HG03575 (cell line): Measurements from ENCODE around the gene PTPRN2.
"Not testable (repeated sequence)": the region's sequence is repeated elsewhere in the genome, so short reads cannot be mapped to it uniquely, and the experiment has no call there.

ENCODE experiments used
- ATAC-seq: cut with Tn5 transposase; IDR thresholded peaks from one replicate; pipeline ENCODE4 v1.9.1; 2021; ENCODE audit not compliant: unreplicated experiment, insufficient number of reproducible peaks, low FRiP score; ENCODE audit errors: extremely low read depth

Gene PTPRN2

DNA sequence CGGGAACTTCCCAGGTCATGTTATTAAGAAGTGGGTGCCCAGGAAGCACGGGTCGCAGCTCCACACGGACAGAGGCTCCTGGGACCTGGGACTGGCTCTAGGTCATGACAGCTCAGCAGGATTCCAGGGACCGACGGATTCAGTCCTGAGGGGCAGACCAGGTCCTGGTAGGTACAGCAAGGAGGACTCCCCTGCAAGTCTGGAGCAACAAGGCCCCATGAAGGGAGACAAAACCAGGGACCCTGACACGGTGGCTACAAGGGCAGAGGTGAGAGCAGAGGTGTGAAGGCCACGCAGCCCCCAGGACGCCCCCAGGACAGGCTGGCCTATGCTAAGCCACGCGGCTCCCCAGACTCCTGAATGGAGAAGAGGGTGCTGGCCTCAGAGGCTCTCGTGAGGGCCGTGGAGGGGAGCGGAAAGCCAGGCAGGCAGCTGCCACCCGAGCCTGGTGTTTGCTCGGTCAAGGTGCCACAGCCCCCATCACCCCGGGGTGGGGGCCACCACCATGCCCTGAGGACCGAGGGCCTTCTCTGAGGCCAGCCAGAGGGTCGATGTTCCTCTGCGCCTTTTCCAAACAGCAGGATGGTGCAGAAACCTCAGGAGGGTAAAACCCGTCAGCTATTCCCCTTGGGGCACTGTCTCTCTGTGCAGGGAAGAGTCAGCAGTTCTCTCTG lies 348.9 kb downstream of the PTPRN2 start:
- ATAC-seq = no peak

DNA sequence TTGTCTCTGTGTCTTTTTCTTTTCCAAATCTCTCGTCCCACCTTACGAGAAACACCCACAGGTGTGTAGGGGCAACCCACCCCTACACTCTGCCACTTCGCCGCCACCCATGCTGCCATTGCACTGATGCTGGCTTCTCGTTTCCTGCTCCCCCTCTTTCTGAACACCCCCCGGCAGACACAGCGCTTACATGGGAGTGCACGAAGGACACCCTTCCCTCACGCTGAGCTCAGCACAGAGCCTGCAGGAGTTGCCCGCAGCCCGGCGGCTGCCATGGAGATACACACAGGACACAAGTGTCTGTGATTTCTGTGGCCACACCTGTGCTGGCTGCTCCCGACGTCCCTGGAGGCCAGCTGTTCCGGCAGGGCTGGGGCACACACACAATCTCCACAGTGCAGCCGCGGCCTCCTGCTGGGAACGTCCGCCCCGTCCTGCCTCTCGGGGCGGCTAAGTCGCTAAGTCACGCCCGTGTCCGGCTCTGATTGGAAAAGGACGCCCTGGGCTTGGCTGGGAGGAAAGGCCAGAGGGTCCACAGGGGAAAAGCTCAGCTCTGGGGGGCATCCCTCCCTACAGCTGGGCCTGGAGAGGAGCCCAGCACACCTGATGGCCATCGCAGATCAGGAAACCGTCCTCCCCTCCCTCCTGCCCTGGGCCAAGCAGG lies 349.8 kb downstream of the PTPRN2 start:
- no peak for ATAC-seq

DNA sequence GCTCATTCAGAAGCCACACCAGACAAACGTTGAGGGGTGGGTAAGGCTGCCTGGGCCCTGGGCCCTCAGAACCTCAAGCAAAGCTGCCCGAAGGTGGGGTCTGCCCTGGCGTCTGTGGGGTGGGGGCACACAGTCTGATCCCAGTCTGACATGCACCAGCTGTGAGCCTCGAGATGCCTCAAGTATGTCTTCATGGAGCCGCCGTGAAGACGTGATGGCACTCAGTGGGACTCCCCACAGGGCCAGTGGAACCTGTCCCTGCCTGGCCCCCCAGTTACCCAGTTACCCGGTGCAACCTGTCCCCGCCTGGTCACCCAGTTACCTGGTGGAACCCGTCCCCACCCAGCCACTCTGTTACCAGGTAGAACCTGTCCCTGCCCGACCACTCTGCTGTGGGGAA lies 351.2 kb downstream of the PTPRN2 start:
- ATAC-seq = no peak

DNA sequence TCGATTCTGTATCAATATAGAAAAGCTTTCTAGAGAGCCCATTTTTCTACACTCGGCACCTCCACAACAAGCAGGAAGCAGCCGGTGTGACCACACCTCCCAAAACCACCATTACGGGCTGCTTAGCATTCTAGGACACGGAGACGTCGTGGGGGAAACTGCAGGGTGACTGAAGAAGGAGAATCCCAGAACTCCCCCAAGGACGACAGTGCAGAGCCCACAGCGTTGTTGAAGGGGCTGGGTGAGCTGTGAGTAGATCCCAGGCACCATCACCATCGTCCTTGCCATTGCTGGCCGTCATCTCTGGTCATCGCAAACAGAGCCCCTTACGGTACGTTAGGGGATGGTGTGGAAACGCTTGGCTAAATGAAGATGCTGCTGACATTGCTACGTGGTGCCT lies 351.8 kb downstream of the PTPRN2 start:
- ATAC-seq = no peak

DNA sequence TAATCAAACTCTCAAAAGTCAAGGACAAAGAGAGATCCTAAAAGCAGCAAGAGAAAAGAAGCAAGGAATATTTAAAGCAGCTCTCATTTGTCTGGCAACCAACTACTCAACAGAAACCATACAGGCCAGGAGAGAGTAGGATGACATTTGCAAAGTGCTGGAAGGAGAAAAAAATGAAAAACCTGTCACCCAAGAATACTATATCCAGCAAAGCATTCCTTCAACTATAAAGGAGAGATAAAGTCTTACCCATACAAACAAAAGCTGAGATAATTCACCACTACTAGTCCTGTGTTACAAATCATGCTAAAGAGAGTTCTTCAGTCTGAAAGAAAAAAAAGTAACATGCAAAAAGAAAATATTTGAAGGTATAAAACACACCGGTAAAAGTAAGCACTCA lies 357.7 kb downstream of the PTPRN2 start:
- no peak for ATAC-seq

DNA sequence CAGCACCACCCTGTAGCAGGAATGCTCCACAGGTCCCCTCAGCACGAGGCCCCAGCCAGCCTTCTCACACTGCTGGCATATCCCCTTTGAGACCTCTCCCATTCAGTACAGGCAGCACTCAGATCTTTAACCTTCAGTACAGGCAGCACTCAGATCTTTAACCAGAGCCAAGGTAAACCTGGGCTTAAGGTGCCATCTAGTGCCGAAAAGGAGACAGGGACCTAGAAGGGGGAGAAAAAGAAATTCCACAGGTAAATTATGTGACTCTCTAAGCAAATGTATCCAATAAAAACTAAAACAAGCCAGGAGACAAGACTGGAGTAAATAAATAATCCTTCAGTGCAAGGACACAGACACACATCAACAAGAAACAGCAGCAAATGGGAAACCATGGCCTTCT lies 358.6 kb downstream of the PTPRN2 start:
- ATAC-seq = no peak

DNA sequence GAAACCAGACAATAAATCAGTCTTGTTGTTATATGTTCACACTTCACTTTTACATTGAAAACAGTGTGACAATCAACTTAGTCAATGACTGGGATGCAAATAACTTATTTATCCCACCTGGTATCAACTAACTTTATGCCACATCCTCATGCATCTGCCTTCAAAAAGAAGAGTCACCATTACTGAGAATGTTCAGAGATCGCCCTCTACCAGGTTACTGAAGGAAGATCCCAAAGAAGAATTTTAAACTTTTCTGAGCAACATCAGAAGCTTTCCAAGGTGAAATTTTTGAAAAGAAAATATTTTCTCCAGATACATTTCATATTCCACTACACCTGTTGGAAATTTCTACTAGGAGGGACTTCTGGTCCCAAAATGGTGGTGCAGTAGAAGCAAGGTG lies 359.5 kb downstream of the PTPRN2 start:
- no peak for ATAC-seq

DNA sequence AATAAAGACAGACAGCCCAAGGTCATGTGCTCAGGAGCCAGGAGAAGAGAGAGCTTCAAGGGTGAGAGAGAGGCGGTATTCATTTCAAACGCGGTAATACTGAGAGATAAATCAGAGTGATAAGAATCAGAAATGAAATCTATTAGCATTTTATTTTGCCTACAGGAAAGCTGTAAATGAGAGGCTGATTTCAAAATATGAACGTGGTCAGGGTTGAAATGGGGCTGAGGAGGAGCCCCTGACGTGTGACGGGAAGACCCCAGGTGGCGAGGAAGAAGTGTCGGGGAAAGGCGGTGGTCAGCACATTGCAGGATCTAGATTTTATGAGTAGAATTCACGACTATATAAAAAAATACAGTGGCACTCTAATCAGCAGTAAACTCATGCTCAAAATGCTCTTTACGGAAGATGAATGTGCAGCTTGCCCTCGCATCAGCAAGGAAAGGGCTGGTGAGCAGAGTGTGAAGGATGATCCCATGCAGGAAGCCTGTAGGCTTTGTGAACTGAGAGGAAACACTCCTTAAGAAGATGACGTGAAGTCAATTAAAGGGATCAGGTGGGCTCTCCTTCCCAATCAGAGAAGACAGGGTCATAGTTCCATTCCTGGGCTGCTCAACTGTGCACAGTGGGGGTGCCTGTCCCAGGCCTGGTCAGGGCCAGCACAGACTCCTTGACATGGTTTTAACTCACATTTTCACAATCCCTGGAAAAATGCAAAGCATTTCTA lies 360.2 kb downstream of the PTPRN2 start:
- no peak for ATAC-seq

DNA sequence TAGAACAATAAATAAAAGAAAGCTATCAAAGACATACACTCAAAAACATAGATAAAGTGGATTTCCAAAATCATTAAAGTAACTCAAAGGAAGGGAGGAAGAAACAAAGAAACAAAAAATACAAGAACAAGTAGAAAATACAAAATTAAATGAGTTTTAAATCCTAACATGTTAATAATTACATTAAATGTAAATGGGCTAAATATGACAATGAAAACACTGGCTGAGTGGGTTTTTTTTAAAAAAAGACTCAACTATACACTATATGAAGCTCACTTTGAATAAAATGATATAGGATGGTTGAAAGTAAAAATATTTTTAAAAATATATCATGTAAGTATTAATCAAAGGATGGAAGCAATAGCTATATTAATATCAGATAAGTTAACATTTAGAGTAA lies 371.4 kb downstream of the PTPRN2 start:
- no peak for ATAC-seq

DNA sequence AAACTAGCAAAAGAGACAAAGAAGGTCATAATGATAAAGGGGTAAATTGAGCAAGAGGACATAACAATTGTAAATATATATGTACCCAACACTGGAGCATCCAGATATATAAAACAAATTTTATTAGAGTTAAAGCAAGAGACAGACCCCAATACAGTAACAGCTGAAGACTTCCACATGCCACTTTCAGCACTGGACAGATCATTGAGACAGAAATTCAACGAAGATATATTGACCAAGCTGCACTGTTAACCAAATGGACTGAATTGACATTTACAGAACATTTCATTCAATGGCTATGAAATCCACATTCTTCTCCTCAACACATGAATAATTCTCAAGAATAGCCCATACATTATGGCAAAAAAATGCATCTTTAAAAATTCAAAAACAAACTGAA lies 378.2 kb downstream of the PTPRN2 start:
- ATAC-seq = no peak

DNA sequence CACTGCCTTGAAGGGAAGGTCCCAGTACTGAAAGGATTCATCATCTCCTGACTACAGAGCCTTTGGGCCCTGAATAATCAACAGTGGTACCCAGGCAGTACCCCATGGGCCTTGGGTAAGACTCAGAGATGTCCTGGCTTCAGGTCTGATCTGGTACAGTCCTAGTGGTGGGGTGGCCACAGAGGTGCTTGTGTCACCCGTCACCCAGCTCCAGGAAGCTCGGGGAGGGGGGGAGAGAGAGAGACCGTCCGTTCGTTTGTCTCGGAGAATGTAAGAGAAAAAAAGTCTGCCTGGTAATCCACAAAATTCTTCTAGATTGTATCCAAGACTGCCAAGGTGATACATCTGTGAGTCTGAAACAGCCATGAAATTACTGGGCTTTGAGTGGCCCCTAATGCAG lies 381.3 kb downstream of the PTPRN2 start:
- ATAC-seq = no peak

DNA sequence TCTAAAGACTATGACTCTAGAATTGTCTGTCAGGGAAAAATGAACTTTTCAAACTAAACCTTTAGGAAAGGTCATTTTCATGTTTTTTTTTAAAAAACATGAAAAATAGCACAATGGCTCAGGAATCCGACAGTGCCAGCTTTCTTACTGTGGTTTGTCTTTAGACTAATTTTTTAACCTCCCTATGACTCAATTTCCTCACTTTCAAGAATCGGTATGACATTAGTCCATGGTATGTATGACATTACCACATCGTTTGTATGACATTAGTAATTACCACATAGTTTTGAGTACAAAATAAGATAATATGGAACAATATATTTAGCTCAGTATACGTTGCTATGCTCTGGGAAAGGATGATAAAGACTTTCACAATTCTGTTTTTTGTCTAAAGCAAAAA lies 383.2 kb downstream of the PTPRN2 start:
- no peak for ATAC-seq

DNA sequence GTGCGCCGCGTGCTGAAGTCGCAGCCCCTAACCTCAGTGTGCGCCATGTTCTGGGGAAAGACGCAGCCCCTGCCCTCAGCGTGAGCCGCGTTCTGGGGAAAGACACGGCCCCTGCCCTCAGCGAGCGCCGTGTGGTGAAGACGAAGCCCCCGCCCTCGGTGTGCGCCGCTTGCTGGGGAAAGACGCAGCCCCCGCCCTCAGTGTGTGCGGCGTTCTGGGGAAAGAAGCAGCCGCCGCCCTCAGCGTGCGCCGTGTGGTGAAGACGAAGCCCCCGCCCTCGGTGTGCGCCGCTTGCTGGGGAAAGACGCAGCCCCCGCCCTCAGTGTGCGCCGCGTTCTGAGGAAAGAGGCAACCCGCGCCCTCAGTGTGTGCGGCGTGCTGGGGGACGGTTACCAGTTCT lies 383.7 kb downstream of the PTPRN2 start:
- not testable (repeated sequence) for ATAC-seq

DNA sequence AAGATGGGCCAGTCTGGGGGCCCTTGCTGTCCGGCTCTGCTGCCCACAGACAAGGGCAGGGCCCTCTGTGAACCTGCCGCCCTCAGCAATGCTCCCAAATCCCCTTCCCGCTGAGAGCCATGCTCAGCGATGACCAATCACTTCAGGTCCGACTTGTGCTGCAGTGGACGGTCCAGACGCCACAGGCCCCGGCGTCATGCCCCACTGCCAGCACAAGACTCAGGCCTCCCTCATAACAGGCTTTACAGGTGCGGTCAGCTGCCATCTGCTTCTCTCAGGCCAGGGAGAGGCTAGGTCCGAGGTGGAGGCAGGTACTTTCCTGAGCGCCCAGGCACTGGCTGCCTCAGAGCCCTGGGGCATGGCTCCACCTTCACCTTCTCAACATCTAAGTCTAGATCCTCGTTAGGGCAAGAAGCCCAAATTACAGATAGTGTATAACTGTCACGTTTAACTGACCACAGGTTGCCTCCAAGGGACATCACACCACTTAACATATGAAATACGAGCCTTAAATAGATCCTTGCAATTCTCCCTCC lies 393.2 kb downstream of the PTPRN2 start:
- ATAC-seq = no peak

DNA sequence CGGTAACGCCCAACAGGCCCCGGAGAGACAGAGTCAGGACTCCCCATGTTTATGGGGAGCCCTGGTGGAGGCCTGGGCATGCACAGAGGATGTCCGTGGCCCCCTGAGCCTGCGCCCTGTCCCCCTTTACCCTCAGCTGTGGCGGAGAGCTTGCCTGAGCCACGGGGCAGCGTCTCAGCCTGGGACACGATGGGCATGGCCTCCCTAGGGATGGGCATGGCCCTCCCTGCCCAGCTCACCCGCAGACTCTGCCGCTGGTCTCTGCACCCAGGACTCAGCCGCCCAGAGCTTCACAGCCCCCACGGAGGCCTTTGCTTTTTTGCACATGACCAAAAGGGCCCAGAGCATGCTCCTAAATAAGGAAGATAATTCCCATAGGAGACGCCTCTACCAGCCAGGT lies 394.2 kb downstream of the PTPRN2 start:
- ATAC-seq = no peak

DNA sequence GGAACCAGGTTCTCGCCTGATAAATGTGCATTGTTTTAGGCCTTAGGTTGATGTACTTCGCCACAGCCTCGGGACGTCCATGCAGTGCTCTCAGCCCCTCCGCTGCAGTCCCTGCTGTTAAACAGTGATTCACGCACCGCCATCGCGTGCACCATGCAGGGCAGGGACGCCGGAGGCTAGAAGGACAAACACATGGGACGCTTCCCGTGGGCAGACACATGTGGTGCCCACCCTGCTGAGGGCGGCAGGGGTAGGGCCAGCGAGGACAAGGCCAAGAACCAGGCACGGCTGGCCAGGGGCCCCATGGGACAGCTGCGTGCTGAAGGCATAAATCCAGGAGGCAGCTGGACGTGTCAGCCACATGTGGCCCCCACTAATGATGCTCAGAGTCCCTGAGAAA lies 394.7 kb downstream of the PTPRN2 start:
- ATAC-seq = no peak

DNA sequence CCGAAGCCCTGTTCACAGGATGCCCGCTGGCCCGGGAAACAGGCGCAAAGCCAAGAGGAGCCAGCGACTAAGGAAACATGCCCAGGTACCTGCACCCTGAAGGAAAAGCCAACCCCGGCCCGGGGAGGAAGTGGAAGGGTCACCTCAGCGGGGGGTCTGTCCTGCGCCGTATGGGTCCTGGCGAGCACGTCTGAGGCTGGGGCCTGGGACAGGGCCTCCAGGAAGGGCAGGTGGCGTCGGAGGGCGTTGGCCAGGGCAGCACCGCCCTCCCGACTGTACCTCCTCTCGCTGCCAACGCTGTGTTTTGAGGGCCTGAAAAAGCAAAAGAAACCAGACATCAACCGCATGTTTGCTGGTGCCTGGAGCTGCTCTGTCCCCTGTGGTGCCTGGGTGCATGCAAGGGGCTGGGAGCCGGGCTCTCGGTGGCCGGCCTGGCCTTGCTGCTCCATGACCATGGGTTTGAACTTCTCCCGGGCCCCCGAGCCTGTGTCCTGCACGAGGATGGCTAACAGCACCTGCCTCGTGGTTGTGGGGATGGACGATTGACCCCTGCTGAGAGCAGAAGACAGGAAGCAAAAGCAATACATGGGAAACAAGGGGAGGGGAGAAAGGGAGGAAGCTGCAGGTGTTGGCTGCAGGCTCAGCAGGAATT lies 395.3 kb downstream of the PTPRN2 start:
- no peak for ATAC-seq

DNA sequence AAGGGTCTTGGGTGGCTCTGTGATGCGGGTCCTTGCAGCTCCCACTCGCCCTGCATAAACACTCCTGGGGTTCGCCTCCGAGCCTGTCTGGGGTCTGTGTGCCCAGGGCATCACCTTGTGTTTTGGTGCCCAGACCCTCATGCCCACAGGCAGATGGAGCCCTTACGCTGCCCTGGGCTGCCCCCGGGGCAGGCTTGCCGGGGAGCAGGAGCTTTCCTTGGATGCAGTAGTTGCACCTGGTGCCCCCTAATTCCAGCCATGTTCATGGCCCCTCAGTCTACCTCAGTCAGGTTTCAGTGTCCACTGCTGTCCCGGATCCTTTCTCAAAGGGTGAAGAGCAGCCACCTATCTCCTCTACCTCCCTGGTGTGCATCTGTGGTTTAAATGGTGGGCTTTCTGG lies 396.0 kb downstream of the PTPRN2 start:
- no peak for ATAC-seq

DNA sequence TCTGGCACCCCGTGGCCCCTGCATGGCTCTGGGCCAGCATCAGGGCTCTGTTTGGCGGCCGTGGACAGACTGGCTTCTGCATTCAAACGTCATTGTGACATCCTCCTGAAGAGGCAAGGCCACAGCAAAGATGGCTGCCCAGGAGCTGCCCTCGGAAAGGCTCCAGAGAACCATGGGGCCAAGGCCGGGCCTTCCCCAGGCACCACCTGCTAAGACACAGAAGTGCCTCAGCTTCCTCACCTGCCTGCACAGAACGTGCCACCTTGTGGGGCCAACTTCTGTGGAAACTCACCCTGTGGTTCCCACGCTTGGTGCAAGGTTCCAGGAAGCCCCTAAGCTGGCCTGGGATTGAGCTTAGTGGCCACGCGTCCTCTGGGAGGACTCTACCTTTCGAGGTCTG lies 396.9 kb downstream of the PTPRN2 start:
- ATAC-seq = no peak

DNA sequence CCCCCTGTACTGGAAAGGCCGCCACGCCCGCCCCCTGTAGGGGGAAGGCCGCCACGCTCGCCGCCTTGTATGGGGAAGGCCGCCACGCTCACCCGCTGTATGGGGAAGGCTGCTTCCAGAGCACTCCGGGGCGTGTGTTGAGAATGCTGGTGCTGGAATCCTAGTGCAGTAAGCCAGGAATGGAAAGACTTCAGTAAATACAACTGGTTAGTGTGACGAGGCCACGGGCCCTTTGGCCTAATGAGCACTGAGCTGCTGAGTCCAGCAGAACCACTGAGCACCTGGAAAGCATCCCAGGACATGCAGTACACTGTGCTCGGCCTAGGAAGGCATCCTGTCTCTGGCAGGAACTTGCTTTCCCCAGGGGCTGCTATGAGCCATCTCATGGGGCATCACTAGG lies 398.9 kb downstream of the PTPRN2 start:
- ATAC-seq = no peak
